Measurements from ENCODE around the gene TFPI2. TPM values are rescaled to one million over a fixed set of nuclear protein-coding genes. Genes with fewer than 3 reads are reported as not detected.

The TFPI2 gene
- not detected for total RNA-seq

- ChIA-PET POLR2A (no interaction called here), CTCF (interaction anchor here (0.6 to 0.7 kb wide), 3 partner anchors 22 to 649 kb away, joined by 3 to 4 read pairs (median 3); no protein-coding TSS in a partner anchor)
- Mint-ChIP-seq H3K4me3 (peak within 1 kb of the TSS; percentile 32), H3K27ac (no peak within 1 kb of the TSS), H3K9me3 (ENCODE audit: low read depth) (no peaks in the 10 kb centered on the region), H3K27me3 (peaks cover 47% of the 10 kb centered on the region), H3K36me3 (ENCODE audit: low read depth) (no peaks in the 10 kb centered on the region), H3K4me1 (peaks cover 9% of the 10 kb centered on the region)
- intact Hi-C loops (cut with DNase I, micrococcal nuclease), result no loop called here
- ATAC-seq (peak; percentile 55), DNase-seq (peak; percentile 57)
Measured at GRCh38 chr7:93890464-93891068, at the start of gene TFPI2. TFPI2 (minus strand) TSS chr7:93890753; CDS start chr7:93890678, 75 bp downstream.

GRCh38 chr7:93938293-93938692 lies 47.7 kb upstream of the TFPI2 start:
- ChIA-PET CTCF (no interaction called here), POLR2A (no interaction called here)
- Mint-ChIP-seq H3K4me1 (no peaks in the 10 kb centered on the region), H3K36me3 (ENCODE audit: low read depth) (no peaks in the 10 kb centered on the region), H3K9me3 (ENCODE audit: low read depth) (no peaks in the 10 kb centered on the region), H3K27ac (no peak overlapping the region), H3K27me3 (peaks cover 15% of the 10 kb centered on the region), H3K4me3 (no peak overlapping the region)
- intact Hi-C loops (cut with DNase I, micrococcal nuclease), result no loop called here
- DNase-seq (no peak), ATAC-seq (no peak)

- intact Hi-C loops (cut with DNase I, micrococcal nuclease), result no loop called here
- POLR2A ChIA-PET, result no interaction called here
- DNase-seq, result no peak
- Mint-ChIP-seq H3K9me3 (ENCODE audit: low read depth) (no peaks in the 10 kb centered on the region), H3K27me3 (peaks cover 15% of the 10 kb centered on the region), H3K27ac (no peak overlapping the region), H3K36me3 (ENCODE audit: low read depth) (no peaks in the 10 kb centered on the region), H3K4me3 (no peak overlapping the region), H3K4me1 (no peaks in the 10 kb centered on the region)
- CTCF ChIA-PET, result no interaction called here
- no peak for ATAC-seq
Measured at GRCh38 chr7:93937818-93938217, 47.3 kb upstream of the TFPI2 start.

- CTCF ChIA-PET, result no interaction called here
- no peak for ATAC-seq
- Mint-ChIP-seq H3K27ac (no peak overlapping the region), H3K27me3 (peaks cover 14% of the 10 kb centered on the region), H3K4me1 (no peaks in the 10 kb centered on the region), H3K9me3 (ENCODE audit: low read depth) (no peaks in the 10 kb centered on the region), H3K36me3 (ENCODE audit: low read depth) (no peaks in the 10 kb centered on the region), H3K4me3 (no peak overlapping the region)
- DNase-seq, result no peak
- intact Hi-C loops (cut with DNase I, micrococcal nuclease), result no loop called here
- POLR2A ChIA-PET, result no interaction called here
Measured at GRCh38 chr7:93935102-93935501, 44.5 kb upstream of the TFPI2 start.

GRCh38 chr7:93933156-93933555 lies 42.6 kb upstream of the TFPI2 start:
- intact Hi-C loops (cut with DNase I, micrococcal nuclease), result no loop called here
- no peaks in the 10 kb centered on the region for H3K36me3 Mint-ChIP-seq (ENCODE audit: low read depth)
- H3K4me1 Mint-ChIP-seq, result no peaks in the 10 kb centered on the region
- ATAC-seq, result no peak
- no peaks in the 10 kb centered on the region for H3K9me3 Mint-ChIP-seq (ENCODE audit: low read depth)
- no peak for DNase-seq
- CTCF ChIA-PET, result no interaction called here
- H3K27me3 Mint-ChIP-seq, result peaks cover 12% of the 10 kb centered on the region
- no peak overlapping the region for H3K27ac Mint-ChIP-seq
- no peak overlapping the region for H3K4me3 Mint-ChIP-seq
- POLR2A ChIA-PET, result no interaction called here

- CTCF ChIA-PET, result interaction anchor here (1.7 kb wide), 1 partner anchor 12 kb away, joined by 6 read pairs; no protein-coding TSS in a partner anchor
- no peaks in the 10 kb centered on the region for H3K4me1 Mint-ChIP-seq
- no peak overlapping the region for H3K27ac Mint-ChIP-seq
- H3K36me3 Mint-ChIP-seq (ENCODE audit: low read depth), result no peaks in the 10 kb centered on the region
- no peaks in the 10 kb centered on the region for H3K9me3 Mint-ChIP-seq (ENCODE audit: low read depth)
- POLR2A ChIA-PET, result no interaction called here
- ATAC-seq (no peak), DNase-seq (no peak)
- intact Hi-C loops (cut with DNase I, micrococcal nuclease), result no loop called here
- H3K27me3 Mint-ChIP-seq, result peaks cover 15% of the 10 kb centered on the region
- H3K4me3 Mint-ChIP-seq, result no peak overlapping the region
Measured at GRCh38 chr7:93931655-93932054, 41.1 kb upstream of the TFPI2 start.

- ChIA-PET CTCF (interaction anchor here (1.4 kb wide), 1 partner anchor 28 kb away, joined by 4 read pairs; no protein-coding TSS in a partner anchor), POLR2A (no interaction called here)
- H3K27me3 Mint-ChIP-seq, result peaks cover 27% of the 10 kb centered on the region
- H3K4me1 Mint-ChIP-seq, result no peaks in the 10 kb centered on the region
- intact Hi-C loops (cut with DNase I, micrococcal nuclease), result no loop called here
- H3K27ac Mint-ChIP-seq, result no peak overlapping the region
- no peaks in the 10 kb centered on the region for H3K9me3 Mint-ChIP-seq (ENCODE audit: low read depth)
- H3K4me3 Mint-ChIP-seq, result no peak overlapping the region
- DNase-seq, result no peak
- no peak for ATAC-seq
- no peaks in the 10 kb centered on the region for H3K36me3 Mint-ChIP-seq (ENCODE audit: low read depth)
Measured at GRCh38 chr7:93927585-93927984, 37.0 kb upstream of the TFPI2 start.

- POLR2A ChIA-PET, result no interaction called here
- ATAC-seq (no peak), DNase-seq (no peak)
- Mint-ChIP-seq H3K4me1 (no peaks in the 10 kb centered on the region), H3K4me3 (no peak overlapping the region), H3K27ac (no peak overlapping the region), H3K9me3 (ENCODE audit: low read depth) (no peaks in the 10 kb centered on the region), H3K36me3 (ENCODE audit: low read depth) (no peaks in the 10 kb centered on the region), H3K27me3 (peaks cover 29% of the 10 kb centered on the region)
- CTCF ChIA-PET, result interaction anchor here (0.6 kb wide), 1 partner anchor 49 kb away, joined by 4 read pairs; no protein-coding TSS in a partner anchor
- intact Hi-C loops (cut with DNase I, micrococcal nuclease), result no loop called here
Measured at GRCh38 chr7:93926800-93927199, 36.2 kb upstream of the TFPI2 start.

- intact Hi-C loops (cut with DNase I, micrococcal nuclease), result no loop called here
- no peak for ATAC-seq
- H3K4me1 Mint-ChIP-seq, result no peaks in the 10 kb centered on the region
- H3K27me3 Mint-ChIP-seq, result peaks cover 32% of the 10 kb centered on the region
- CTCF ChIA-PET, result no interaction called here
- no peak overlapping the region for H3K4me3 Mint-ChIP-seq
- no peaks in the 10 kb centered on the region for H3K9me3 Mint-ChIP-seq (ENCODE audit: low read depth)
- POLR2A ChIA-PET, result no interaction called here
- H3K27ac Mint-ChIP-seq, result no peak overlapping the region
- H3K36me3 Mint-ChIP-seq (ENCODE audit: low read depth), result no peaks in the 10 kb centered on the region
- no peak for DNase-seq
Measured at GRCh38 chr7:93923942-93924341, 33.4 kb upstream of the TFPI2 start.

- no peaks in the 10 kb centered on the region for H3K9me3 Mint-ChIP-seq (ENCODE audit: low read depth)
Measured at GRCh38 chr7:93923296-93923695, 32.7 kb upstream of the TFPI2 start.

GRCh38 chr7:93921607-93922566 lies 31.3 kb upstream of the TFPI2 start, which contains the start of gene GNG11:
GNG11 (plus strand) TSS chr7:93921735; CDS start chr7:93922138, 403 bp downstream.
- peak; percentile 53 for DNase-seq
- POLR2A ChIA-PET, result no interaction called here
- intact Hi-C loops (cut with DNase I, micrococcal nuclease), result no loop called here
- no peaks in the 10 kb centered on the region for H3K4me1 Mint-ChIP-seq
- no peaks in the 10 kb centered on the region for H3K9me3 Mint-ChIP-seq (ENCODE audit: low read depth)
- H3K36me3 Mint-ChIP-seq (ENCODE audit: low read depth), result no peaks in the 10 kb centered on the region
- CTCF ChIA-PET, result interaction anchor here (0.5 to 1.0 kb wide), 4 partner anchors 19 to 557 kb away, joined by 3 to 4 read pairs (median 3); no protein-coding TSS in a partner anchor
- H3K27ac Mint-ChIP-seq, result no peak within 1 kb of the TSS
- H3K27me3 Mint-ChIP-seq, result peaks cover 30% of the 10 kb centered on the region
- peak within 1 kb of the TSS; percentile 40 for H3K4me3 Mint-ChIP-seq
- peak; percentile 75 for ATAC-seq

More at GRCh38 chr7:93923296-93923695, 32.7 kb upstream of the TFPI2 start:
- peaks cover 32% of the 10 kb centered on the region for H3K27me3 Mint-ChIP-seq
- DNase-seq (no peak), ATAC-seq (no peak)
- H3K4me3 Mint-ChIP-seq, result no peak overlapping the region
- POLR2A ChIA-PET, result no interaction called here
- H3K27ac Mint-ChIP-seq, result no peak overlapping the region
- CTCF ChIA-PET, result no interaction called here
- no peaks in the 10 kb centered on the region for H3K4me1 Mint-ChIP-seq
- H3K36me3 Mint-ChIP-seq (ENCODE audit: low read depth), result no peaks in the 10 kb centered on the region
- intact Hi-C loops (cut with DNase I, micrococcal nuclease), result no loop called here

Measured in activated CD4-positive, alpha-beta T cell treated with anti-CD3 and anti-CD28 coated beads for 36 hours (primary cell).